RWPE2 (cell line): ENCODE data around the gene TTC16.
A peak's percentile ranks its signal among the peaks of the same experiment; 100 is the strongest.

Experiments
- ATAC-seq: fragments of 200-7000 bp; cut with Tn5 transposase; 3 replicates; pipeline ENCODE4 v1.9.1; 2021; ENCODE audit warnings: low read depth
- DNase-seq: peaks from one replicate; pipeline ENCODE4 v3.0.0-alpha.2; 2020; ENCODE audit warnings: low spot score
- H3K27ac ChIP-seq: fragments of 450-650 bp; 2 replicates; pipeline ENCODE4 v1.5.1; 2017; ENCODE audit warnings: mild to moderate bottlenecking; ENCODE audit not compliant: poor library complexity, severe bottlenecking
- H3K27me3 ChIP-seq: fragments of 250-450 bp; sonication (Bioruptor Pico); 2 replicates; pipeline ENCODE4 v1.5.1; 2021; ENCODE audit warnings: mild to moderate bottlenecking, moderate library complexity; ENCODE audit not compliant: insufficient read depth, poor library complexity, severe bottlenecking
- H3K36me3 ChIP-seq: fragments of 250-450 bp; sonication (Bioruptor Pico); 2 replicates; pipeline ENCODE4 v1.5.1; 2020; ENCODE audit warnings: low read depth, mild to moderate bottlenecking, moderate library complexity
- H3K4me1 ChIP-seq: fragments of 250-450 bp; sonication (Bioruptor Pico); 2 replicates; pipeline ENCODE4 v1.5.1; 2021; ENCODE audit warnings: mild to moderate bottlenecking, moderate library complexity; ENCODE audit not compliant: insufficient read depth, poor library complexity, severe bottlenecking
- H3K4me3 ChIP-seq: fragments of 250-450 bp; sonication (Bioruptor Pico); 2 replicates; pipeline ENCODE4 v1.5.1; 2021; ENCODE audit warnings: mild to moderate bottlenecking, moderate library complexity; ENCODE audit not compliant: severe bottlenecking
- H3K9me3 ChIP-seq: fragments of 250-450 bp; sonication (Bioruptor Pico); 2 replicates; pipeline ENCODE4 v1.5.1; 2021; ENCODE audit warnings: mild to moderate bottlenecking, moderate library complexity; ENCODE audit not compliant: severe bottlenecking
- CTCF ChIP-seq: fragments of 450-650 bp; IDR thresholded peaks from one replicate; pipeline ENCODE4 v1.5.1; 2017; ENCODE audit warnings: mild to moderate bottlenecking, moderate library complexity; ENCODE audit not compliant: poor library complexity, severe bottlenecking

TTC16 gene

GRCh38 chr9:127738666-127739065 lies 22.8 kb downstream of the TTC16 start:
- Histone ChIP-seq H3K9me3 (no peaks in the 10 kb centered on the region), H3K27me3 (no peaks in the 10 kb centered on the region), H3K4me3 (no peak overlapping the region), H3K27ac (no peak overlapping the region), H3K4me1 (peaks cover 13% of the 10 kb centered on the region), H3K36me3 (no peaks in the 10 kb centered on the region)
- DNase-seq = no peak
- TF ChIP-seq CTCF = no peak
- no peak for ATAC-seq

GRCh38 chr9:127739614-127740330 lies 23.9 kb downstream of the TTC16 start:
- no peaks in the 10 kb centered on the region for H3K36me3 ChIP-seq
- H3K9me3 ChIP-seq = no peaks in the 10 kb centered on the region
- no peaks in the 10 kb centered on the region for H3K27me3 ChIP-seq
- no peak for TF ChIP-seq CTCF
- H3K4me3 ChIP-seq = no peak overlapping the region
- DNase-seq (no peak), ATAC-seq (no peak)
- peaks cover 13% of the 10 kb centered on the region for H3K4me1 ChIP-seq
- peak overlapping the region; percentile 38 for H3K27ac ChIP-seq

GRCh38 chr9:127741831-127742434 lies 26.1 kb downstream of the TTC16 start:
- H3K36me3 ChIP-seq = no peaks in the 10 kb centered on the region
- DNase-seq (no peak), ATAC-seq (no peak)
- H3K9me3 ChIP-seq = no peaks in the 10 kb centered on the region
- peaks cover 13% of the 10 kb centered on the region for H3K4me1 ChIP-seq
- TF ChIP-seq CTCF = no peak
- no peaks in the 10 kb centered on the region for H3K27me3 ChIP-seq
- peak overlapping the region; percentile 38 for H3K27ac ChIP-seq
- no peak overlapping the region for H3K4me3 ChIP-seq

GRCh38 chr9:127742435-127743088 lies 26.7 kb downstream of the TTC16 start:
- Histone ChIP-seq H3K4me1 (peaks cover 13% of the 10 kb centered on the region), H3K27me3 (no peaks in the 10 kb centered on the region), H3K27ac (no peak overlapping the region), H3K4me3 (no peak overlapping the region), H3K36me3 (no peaks in the 10 kb centered on the region), H3K9me3 (no peaks in the 10 kb centered on the region)
- TF ChIP-seq CTCF = no peak
- ATAC-seq (peak; percentile 35), DNase-seq (no peak)
